ENCODE data around the gene BCAS3.

The BCAS3 gene

GRCh38 chr17:61363601-61364462 is 686.2 kb downstream of the BCAS3 start:
- DNase-seq (ENCODE audit: low read depth): no peak

- no peak for DNase-seq (ENCODE audit: low read depth)
Measured at GRCh38 chr17:61364463-61364846, 686.8 kb downstream of the BCAS3 start.

GRCh38 chr17:61366076-61366714 is 688.5 kb downstream of the BCAS3 start:
- DNase-seq (ENCODE audit: low read depth): no peak

GRCh38 chr17:61366715-61367413 is 689.2 kb downstream of the BCAS3 start:
- DNase-seq (ENCODE audit: low read depth): no peak

GRCh38 chr17:61368049-61368831 is 690.6 kb downstream of the BCAS3 start:
- no peak for DNase-seq (ENCODE audit: low read depth)

- DNase-seq (ENCODE audit: low read depth): no peak
Measured at GRCh38 chr17:61368832-61369450, 691.3 kb downstream of the BCAS3 start.

GRCh38 chr17:61369751-61370150 is 692.1 kb downstream of the BCAS3 start:
- no peak for DNase-seq (ENCODE audit: low read depth)

GRCh38 chr17:61371179-61371578 is 693.5 kb downstream of the BCAS3 start:
- no peak for DNase-seq (ENCODE audit: low read depth)

- no peak for DNase-seq (ENCODE audit: low read depth)
Measured at GRCh38 chr17:61371606-61372005, 694.0 kb downstream of the BCAS3 start.

GRCh38 chr17:61372436-61372835 is 694.8 kb downstream of the BCAS3 start:
- no peak for DNase-seq (ENCODE audit: low read depth)

GRCh38 chr17:61376931-61377838 is 699.5 kb downstream of the BCAS3 start:
- DNase-seq (ENCODE audit: low read depth): no peak

- DNase-seq (ENCODE audit: low read depth): no peak
Measured at GRCh38 chr17:61378658-61379456, 701.2 kb downstream of the BCAS3 start.

- no peak for DNase-seq (ENCODE audit: low read depth)
Measured at GRCh38 chr17:61379457-61380216, 702.0 kb downstream of the BCAS3 start.

- DNase-seq (ENCODE audit: low read depth): no peak
Measured at GRCh38 chr17:61380217-61380835, 702.7 kb downstream of the BCAS3 start.

- no peak for DNase-seq (ENCODE audit: low read depth)
Measured at GRCh38 chr17:61380836-61381525, 703.3 kb downstream of the BCAS3 start.

GRCh38 chr17:61381537-61381936 is 703.9 kb downstream of the BCAS3 start:
- DNase-seq (ENCODE audit: low read depth): no peak

- no peak for DNase-seq (ENCODE audit: low read depth)
Measured at GRCh38 chr17:61382796-61383688, 705.4 kb downstream of the BCAS3 start.

Data from HS-27A (cell line).